Activated CD4-positive, alpha-beta T cell treated with anti-CD3 and anti-CD28 coated beads for 48 hours (primary cell): ENCODE measurements around the gene JPT2.

ENCODE experiments used
- DNase-seq: peaks from one replicate; pipeline ENCODE4 v3.0.0-alpha.2; 2020

Gene JPT2

DNA sequence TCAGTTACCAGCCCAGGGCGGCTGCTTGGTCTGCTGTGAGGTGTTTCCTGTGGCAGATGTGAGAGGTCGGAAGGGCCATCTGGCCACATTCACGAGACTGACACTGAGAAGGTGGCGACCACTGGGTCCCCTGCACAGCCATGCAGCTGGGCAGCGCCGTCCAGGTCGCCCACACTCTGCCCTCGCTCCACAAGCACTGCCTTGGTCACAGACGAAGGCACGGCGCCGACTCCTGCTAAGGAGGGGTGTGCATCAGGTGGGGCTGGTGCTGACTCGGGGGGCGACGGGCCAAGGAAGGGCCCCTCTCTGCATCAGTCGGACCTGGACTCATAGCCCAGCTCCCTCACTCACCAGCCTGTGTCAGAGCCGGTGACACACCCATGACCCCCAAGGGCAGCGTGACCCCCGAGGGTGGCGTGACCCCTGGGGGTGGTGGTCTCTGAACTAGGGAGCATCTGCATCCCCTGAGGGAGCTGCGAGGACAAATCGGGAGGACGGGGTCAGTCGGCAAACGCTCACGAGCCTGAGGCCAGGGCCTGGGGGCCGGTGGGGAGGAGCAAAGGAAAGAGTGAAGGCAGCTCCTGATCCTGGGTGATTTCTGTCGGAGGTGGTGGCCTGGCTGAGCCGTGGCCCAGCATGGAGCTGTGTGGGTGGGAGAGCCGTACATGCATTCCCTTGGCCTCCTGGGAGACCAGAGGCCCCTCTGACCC, 62.9 kb downstream of the JPT2 start:
- DNase-seq: no peak

DNA sequence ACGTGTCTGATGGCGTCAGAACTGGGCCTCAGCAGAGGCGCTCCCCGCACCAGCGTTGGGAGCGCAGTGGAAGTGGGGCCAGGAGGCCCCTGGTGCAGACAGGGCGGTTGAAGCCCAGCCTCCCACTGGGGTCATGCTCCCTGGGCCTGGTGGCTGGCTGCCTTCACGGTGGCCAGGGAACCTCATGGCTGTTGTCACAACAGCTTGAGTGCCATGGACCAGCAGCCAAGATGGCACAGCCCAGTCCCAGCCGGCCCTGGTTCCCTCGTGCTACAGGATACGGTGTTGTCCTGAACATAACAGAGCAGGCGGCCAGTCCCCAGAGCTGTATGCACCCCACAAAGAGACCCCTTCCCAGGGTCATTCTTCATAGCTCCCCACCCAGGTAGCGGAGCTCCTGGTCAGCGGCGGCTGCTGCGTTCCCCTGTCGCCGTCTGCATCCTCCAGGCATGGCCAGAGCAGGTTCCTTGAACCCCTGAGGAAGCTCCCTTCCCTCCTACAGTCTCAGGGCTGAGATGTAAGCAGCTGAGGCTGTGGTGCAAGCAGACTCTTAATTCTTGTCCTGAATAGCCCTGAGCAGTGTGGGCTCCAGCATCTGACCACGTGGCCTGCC, 63.6 kb downstream of the JPT2 start:
- DNase-seq: no peak

DNA sequence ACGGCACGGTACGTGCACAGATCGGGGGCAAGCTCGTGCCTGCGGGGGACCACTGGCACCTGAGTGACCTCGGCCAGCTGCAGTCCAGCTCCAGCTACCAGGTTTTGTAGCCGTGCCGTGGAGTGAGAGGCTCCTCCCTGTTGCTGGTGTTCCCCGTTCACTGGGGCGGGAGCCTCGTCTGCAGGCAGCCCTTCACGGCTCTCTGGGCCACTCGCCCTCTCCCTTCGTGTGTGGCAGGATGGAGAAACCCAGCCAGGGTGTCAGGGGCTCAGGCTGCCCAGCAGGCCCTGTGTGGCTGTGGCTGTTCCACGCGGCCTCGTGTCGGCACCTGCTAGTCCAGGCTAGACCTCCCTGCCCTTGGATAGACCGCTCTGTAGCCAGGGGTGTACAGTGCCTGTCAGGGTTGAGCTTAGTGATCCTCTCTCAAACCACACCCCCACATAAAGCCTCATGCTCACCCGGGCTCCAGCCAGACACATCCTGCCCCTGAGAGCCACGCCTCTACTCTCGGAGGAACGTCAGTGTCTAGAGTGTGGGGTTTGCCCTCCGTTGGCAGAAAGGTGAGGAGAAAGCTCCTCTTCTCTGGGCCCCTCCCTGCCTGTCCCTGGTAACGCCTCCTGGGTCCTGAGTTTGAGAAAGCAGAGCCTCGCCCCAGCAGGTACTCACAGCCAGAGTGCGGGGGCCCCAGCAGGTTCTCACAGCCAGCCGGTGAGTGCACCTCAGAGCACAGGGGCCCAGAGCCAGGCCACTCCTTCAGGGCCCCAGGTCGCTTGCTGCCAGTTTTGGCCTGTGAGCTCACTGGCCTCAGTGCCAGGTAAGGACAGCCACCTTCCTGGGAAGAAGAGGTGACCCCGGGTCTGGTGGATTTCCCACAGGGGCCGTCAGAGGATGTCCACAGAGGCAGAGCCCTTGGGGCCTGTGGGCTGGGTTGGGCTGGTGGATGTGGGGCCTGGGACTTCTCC, 65.6 kb downstream of the JPT2 start:
- DNase-seq: no peak

DNA sequence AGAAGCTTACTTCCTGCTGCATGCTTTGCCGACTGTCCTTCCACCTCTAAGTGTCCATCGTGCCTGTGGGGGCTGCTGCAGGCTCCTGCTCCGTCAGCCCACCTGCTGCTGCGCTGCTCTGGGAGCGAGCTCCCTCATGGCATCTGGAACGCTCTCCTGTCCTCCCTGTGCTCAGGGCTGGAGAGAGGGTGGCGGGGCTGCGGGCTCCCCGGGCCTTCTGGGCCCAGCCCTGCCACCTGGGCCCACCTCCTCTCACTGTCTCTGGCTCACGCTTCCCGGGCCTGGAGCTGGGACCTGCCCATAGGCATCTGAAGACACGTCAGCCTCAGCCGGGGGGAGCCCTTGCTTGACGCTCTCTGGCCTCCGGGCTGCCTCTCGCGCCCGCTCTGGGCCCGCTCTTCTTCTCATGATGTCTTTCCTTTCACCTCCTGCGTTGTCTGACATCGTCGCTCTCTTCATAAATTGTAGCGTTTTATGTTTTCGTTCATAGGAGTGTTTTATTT, 66.3 kb downstream of the JPT2 start:
- no peak for DNase-seq

DNA sequence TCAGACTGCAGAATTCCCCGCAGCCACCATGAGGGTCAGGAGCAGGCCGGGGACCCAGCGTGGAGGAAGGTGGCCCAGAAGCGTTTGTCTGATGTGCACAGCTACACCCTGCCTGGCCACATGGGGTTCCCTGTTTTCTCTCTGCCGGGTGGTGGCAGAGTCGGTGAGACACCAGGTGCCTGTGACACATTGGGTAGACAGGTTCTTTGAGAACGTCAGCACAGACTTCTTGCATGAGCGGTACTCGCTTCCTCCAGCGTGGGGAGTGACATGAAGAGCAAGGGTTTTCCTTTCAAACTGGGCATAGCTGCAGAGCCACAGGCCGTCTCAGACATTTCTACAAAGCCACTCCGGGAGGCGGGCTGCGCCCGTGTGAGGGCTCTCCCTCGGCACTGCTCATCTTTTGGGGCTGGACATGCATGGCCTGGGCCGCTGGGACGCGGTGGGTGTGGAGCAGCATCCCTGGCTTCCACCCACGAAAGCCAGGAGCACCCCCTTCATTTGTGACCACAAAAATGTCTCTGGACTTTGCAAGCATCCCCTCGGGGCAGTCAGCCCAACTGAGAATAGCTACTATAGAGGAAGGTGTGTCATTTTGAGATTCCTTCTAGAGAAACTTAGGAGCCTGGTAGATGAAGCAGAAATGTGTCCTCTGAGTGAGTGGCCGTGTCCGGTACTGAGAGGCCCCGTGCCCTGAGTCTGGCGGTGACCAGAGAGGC, 67.3 kb downstream of the JPT2 start:
- no peak for DNase-seq

DNA sequence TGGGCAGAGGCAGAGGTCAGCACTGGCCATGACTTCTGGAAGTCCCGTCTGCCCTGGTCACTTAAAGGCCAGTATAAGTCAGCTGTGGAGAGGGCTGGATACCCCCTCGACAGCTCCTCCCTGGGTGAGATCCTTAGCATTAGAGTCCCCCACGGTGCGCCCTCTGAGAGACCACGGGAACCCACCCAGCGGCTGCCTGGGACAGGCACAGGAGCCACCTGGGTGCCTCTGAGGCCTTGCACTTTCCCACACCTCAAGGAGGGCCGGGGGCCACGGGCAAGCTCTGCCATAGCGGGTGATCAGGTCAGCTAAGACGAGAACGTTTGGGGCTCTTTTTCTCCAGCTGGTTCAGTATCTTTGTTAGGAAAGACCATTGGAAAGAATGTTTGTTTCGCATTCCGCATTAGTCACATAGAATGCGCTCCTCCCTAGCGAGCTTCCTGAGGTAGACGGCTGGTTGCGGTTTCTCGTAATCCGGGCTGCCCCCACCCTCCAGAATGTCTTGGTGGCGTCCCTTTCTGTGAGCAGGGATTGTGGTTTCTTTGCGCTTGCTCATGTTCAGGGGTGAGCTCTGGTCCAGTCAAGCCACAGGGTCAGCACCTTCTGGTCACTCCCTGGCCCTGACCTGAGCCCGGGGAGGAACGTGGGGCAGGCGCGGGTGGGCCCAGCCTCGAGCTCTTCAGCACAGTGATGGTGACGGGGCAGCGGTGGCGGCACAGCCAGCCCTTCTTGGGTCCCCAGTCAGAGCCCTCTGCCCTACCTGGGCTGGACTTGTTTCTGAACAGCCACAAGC, 68.0 kb downstream of the JPT2 start:
- DNase-seq: no peak

DNA sequence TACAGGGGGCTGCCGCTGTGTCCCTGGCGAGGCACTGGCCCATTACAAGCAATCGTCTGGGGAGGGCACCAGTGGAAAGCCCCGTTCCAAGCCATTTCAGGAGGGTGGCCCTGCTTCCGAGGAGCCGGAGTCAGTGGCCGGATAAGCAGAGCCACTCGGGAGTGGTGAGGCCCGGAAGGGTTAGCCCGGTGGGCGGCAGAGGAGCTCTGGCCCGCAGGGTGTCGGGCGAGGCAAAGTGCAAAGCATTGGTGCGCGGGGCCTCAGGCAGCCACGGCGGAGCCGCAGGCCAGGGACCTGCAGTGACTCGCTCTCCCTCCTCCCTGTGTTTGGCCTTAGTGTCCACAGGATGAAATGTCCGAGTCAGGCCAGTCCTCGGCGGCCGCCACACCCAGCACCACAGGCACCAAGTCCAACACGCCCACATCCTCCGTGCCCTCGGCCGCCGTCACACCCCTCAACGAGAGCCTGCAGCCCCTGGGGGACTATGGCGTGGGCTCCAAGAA, 68.7 kb downstream of the JPT2 start:
- DNase-seq: no peak

DNA sequence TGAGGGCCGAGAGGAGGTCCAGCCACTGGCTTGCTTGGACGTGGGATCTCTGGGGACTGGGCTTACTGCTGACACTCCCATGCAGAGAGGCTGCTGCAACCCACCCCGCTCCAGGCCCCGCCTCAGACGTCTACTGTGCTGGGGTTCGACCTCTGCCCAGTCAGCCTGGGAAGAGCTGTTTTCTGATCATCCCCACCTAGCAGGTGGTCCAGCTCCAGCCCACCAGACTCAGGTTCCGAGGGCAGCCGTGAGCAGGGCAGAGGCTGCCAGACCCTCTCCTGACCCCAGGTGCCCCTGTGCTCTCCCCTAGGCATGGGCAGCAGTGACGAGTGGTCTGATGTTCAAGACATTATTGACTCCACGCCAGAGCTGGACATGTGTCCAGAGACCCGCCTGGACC, 69.9 kb downstream of the JPT2 start:
- no peak for DNase-seq

DNA sequence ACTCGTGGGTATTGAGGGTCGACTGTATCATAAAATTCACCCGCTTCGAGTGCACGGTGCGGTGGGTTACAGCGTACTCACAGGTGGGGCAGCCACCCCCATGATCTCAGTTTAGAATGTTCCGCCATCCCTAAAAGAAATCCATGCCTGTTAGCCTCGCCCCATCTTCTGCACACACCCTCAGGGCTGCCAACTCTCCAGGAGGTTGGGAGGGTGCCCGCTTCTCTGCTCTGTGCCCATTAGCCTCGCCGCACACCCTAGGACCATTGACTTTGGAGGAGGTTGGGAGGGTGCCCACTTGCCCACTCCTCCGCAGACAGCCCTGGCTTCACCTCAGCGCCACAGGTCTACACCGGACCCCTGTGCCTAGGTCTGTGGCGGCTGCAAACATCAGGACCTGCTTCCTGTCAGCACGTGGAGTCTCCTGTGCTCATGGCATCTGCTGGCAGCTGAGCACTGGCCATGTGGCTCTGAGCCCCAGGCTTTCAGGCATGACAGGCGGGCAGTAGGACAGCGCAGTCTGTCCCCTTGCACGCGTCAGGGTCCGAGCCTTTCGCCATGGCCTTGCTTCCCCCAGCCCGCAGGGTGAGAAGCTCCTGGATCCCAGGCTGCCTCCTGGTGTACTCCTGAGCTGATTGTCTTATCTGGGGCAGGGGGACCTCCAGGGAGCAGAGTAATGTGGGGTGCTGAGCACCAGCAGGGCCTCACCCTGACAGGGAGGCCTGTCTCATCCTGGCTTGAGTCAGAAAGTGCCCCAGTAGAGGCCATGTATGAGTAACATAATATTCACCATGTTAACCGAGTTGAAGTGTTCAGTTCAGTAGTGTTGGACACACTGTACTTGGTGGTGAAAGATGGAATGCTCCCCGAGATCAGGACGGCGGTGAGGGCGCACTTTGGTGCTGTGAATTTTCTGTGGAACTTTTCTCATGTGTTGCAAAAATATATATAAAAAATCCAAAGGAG, 71.4 kb downstream of the JPT2 start:
- no peak for DNase-seq
